GM19193 (cell line): ENCODE results near the gene CARD19.
A peak's percentile ranks its signal among the peaks of the same experiment; 100 is the strongest.

ENCODE experiments used
- POLR2A ChIP-seq: IDR thresholded peaks from 4 replicates; pipeline ENCODE4 v1.6.1; 2011; ENCODE audit not compliant: insufficient read depth, insufficient read length; ENCODE audit errors: extremely low read depth

CARD19 gene

GRCh38 chr9:93090091-93090655, 5.8 kb upstream of the CARD19 start:
- TF ChIP-seq POLR2A: no peak

GRCh38 chr9:93091056-93091452, 5.0 kb upstream of the CARD19 start:
- no peak for TF ChIP-seq POLR2A

GRCh38 chr9:93091453-93092081, 4.5 kb upstream of the CARD19 start:
- TF ChIP-seq POLR2A: no peak

- TF ChIP-seq POLR2A: no peak
These were observed 3.6 kb upstream of the CARD19 start for GRCh38 chr9:93092251-93092991.

- TF ChIP-seq POLR2A: peak; percentile 35
These were observed 2.7 kb upstream of the CARD19 start for GRCh38 chr9:93093127-93093876.

GRCh38 chr9:93093877-93094657, 1.9 kb upstream of the CARD19 start:
- peak; percentile 8 for TF ChIP-seq POLR2A

- TF ChIP-seq POLR2A: no peak
These were observed 1.3 kb upstream of the CARD19 start for GRCh38 chr9:93094658-93095204.

- peak; percentile 79 for TF ChIP-seq POLR2A
These were observed 549 bp upstream of the CARD19 start for GRCh38 chr9:93095205-93096130.

- TF ChIP-seq POLR2A: no peak
These were observed 880 bp downstream of the CARD19 start for GRCh38 chr9:93096811-93097382.

- no peak for TF ChIP-seq POLR2A
These were observed 1.6 kb downstream of the CARD19 start for GRCh38 chr9:93097511-93098201.

GRCh38 chr9:93098236-93098946, 2.4 kb downstream of the CARD19 start:
- no peak for TF ChIP-seq POLR2A

GRCh38 chr9:93099551-93100275, 3.7 kb downstream of the CARD19 start:
- no peak for TF ChIP-seq POLR2A

GRCh38 chr9:93100276-93100636, 4.2 kb downstream of the CARD19 start:
- TF ChIP-seq POLR2A: no peak
